ENCODE results near the gene NFKB2.
A peak's percentile ranks its signal among the peaks of the same experiment; 100 is the strongest.

The NFKB2 gene

DNA sequence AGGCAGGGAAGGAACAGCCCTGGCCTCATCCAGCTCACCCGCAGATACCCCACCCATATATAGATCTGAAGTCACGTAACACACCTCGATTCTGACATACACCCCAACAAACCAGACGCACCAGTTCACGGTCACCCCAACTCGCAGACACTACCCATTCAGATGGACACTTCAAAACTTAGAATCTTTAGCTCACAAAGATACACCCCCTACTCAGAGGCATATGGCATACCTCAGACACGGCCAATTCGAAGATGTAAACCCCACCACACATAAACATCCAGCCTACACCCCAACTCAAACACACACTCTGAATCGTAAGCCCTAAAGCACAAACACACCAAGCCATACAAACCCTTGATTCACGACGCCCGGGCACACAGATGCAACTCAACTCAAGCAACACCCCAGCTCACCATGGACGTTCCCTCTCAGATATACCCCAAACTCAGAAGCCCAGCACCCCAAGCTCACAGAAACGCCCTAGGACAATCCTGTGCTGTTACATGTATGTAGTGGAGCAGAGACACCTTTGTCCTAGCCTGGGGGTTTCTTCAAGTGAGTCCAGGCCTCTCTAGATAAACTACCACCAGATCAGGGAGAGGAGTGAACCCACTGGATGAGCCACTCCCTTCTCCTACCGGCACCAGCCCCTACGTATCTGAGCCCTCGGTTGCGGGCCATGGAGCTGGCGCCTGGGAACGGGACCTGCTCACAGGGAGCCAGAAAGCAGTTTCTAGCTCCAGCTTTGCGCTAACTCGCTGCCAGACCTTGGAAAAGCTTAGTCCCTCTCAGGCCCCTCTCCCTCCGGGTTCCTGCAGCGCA, 14.3 kb downstream of the NFKB2 start:
- peak in 1 of 2 experiments; percentile 51 for DNase-seq

DNA sequence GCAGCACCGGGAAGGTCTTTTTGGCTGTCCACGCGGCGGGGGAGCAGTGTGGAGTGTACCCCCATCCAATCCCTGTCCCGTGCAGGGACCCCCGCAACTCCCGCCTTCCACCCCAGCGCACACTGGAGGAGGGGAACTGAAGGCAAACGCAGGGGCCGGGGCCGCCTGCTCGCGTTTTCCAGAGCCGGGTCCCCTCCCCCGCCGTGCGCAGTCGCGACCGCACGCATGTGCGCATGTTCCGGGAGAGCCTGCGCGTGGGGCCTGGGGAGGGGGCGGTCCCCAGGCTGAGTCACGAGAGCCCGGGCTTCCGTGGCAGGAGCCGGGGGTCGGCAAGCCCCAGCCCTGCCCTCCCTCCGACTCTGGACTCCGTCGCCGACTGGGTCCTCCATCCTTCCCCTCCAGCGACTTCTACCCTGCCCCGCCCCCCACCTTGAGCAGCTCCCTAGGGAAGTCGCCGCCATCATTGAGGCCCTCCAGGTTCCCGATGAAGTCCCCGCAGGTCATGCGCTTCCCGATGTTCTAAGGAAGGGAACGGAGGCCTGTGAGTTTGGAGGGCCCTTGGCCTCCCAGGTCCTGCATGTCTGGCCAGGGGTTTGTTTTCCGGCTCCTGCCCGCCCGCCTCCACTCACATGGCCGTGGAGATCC, 15.0 kb downstream of the NFKB2 start:
- DNase-seq = peak; percentile 75 to 80

DNA sequence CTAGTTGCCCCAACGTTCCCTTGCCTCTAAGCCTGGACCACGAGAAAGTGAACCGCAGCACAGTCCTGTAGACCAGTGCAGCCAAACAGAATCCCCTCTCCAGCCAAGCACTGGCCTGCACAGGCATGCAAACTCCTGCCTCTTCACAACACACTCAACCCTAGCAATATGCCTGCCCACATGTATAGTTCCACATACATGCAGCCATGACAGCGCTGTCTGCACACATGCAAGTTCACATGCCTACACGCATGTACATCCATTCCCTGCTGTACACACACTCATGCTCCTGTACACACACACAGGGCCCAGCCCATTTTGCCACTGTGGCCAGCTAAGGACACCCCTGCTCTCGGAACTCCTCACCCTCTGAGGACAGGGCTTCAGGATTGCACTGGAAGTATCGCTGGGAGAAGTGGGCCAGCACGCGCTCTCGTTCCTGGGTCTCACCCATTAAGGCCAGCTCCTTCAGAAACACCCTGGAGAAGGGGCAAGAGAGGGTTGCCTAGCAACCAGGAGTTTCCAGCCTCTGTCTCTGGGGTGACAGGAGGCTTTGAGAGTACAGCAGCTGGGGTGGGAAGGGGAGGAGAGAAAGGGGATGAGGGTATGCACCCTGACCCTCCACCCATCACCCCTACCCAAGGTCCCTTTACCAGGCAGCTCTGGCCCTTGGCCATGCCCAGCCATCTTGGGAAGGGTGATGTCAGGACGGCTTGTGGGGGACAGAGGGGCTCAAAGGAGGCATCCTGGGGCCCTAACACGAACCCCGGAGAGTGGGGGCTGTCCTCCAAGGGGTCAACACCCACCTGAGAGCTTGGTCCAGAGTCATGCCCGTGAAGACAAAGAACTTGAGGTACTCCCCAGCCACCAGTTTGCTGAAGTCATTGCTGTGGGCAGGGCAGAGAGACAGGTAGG, 16.1 kb downstream of the NFKB2 start:
- no peak for DNase-seq

DNA sequence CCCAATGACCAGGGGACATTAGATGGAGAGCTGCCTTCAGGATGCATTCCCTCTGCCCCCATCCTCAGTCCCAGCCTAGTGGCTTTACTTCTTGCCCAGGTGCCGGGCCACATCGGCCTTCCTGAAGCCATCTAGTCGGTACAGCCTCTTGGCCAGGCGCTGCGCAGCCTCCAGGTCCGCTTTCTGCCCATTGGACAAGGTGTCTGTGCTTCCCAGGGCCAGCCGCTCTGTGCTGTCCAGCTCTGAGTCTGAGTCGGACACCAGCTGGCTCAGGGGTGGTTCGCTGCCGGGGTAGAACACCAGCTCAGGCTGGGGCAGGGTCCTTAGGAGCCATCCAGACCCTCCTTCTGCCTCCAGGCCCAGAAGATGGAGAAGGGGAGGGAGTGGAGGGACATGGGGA, 16.8 kb downstream of the NFKB2 start:
- DNase-seq = no peak

DNA sequence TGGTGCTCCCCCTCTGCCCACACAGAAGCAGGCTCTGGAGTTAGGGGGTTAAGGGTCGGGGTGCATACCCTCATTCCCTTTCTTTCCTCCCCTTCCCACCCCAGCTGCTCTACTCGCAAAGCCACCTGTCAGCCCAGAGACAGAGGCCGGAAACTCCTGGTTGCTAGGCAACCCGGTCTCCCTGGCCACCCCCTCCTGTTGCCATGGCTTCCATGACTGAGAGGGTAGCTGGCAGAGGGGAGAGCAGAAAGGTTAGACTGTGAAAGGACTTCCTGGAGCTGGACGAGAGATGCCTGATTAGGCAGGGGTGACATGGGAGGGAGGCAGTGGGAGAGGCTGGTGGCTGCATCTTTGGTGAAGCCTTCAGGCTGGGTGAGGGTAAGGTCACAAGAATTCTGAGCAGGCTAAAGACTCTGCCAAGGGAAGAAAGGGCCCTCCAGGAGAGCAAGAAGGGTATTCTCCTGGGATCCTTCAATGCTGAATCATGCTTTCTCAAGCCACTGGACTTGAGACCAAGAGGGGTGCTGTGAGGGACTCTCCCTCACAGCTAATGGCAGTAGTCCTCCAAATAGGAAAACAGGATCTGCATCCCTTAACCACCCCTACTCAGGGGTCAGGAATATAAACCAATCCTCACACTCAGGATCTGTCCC, 17.7 kb downstream of the NFKB2 start:
- DNase-seq = peak in 1 of 2 experiments; percentile 60

DNA sequence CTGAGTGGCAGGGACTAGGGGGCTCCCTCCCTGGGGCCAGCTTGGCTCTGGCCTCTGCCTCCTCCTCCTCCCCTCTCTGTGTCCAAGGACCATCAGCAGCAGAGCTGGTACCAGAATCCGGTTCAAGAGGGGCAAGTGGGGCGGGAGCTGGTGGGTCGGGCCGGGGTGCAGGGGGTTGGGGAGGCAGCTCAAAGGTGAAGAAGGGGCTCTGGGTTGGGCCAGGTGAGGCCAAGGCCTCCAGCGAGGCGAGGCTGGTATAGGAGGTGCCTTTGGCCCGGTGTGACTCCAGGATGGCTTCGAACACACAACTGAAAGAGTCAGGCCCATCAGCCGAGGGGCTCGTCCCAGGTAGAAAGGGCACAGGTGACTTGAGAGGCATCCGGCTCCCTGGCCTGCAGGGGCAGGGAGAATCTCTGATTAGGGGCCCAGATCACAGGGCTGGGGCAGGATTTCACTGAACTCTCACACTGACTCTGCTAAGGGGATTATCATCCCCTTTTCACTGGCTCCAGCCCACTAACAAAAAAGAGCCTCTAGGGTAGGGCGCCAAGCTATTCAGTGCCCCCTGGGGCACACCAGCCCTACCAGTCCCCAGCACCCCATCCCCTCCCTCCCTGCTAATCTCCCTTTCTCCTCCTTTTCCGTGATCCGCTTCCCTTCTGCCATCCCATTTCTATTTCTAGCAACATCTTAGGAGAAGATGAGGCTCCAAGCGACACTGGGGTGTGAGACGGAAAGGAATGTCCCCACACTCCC, 18.5 kb downstream of the NFKB2 start:
- no peak for DNase-seq

DNA sequence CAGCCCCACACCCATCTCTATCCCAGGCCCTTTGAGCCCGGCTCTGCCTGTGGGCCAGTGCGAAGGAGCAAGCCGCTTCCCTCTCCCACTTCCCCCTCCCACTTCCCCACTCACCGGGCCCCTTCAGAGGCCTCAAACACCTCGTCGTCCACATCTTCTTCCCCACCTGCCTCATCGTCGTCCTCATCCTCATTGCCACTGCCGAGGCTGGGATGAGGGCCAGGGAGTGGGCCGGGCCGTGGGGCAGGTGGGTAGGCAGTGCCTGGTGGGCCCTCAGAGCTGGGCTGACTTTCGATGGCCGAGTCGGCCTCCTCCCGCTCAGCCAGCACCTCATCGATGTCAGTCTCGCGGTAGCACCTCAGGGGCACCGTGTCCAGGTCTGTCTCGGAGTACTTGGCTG, 19.2 kb downstream of the NFKB2 start:
- DNase-seq = no peak

DNA sequence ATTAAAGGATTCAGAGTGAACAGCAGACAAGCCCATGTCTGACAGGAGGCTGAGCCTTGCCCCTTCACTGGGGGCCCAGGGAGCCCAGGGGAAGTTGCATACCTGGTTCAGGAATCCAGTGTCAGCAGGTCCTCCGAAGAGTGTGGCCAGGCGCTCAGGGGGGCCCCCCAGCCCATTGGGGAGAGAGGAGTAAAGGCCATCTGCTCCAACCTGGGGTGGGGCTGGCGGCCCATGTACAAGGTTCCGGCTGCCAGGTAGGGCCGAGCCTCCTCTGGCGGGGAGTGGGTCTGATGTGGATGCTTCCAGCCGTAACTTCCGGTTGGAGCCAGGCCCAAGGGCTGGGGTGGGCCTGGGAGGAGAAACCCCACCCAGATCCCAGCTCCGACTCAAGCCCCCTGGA, 20.8 kb downstream of the NFKB2 start:
- no peak for DNase-seq

DNA sequence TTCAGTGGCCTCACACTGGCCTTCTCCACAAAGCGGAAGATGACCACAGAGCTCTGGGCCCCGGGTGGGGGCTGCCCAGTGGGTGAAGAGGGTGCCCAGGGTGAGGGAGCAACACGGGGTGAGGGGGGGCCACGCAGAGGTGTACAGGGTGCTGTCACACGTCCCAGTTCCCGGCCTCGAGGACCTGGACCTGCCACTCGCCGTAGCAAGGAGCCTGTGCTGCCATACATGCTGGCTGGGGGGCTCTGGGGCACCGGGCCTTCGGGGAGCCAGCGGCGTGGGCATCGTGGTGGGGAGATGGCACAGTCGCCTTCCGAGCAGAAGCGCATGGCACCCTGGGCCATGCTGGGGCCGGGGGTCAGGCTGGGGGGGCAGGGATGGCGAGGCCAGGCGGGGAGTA, 21.2 kb downstream of the NFKB2 start:
- DNase-seq = no peak

DNA sequence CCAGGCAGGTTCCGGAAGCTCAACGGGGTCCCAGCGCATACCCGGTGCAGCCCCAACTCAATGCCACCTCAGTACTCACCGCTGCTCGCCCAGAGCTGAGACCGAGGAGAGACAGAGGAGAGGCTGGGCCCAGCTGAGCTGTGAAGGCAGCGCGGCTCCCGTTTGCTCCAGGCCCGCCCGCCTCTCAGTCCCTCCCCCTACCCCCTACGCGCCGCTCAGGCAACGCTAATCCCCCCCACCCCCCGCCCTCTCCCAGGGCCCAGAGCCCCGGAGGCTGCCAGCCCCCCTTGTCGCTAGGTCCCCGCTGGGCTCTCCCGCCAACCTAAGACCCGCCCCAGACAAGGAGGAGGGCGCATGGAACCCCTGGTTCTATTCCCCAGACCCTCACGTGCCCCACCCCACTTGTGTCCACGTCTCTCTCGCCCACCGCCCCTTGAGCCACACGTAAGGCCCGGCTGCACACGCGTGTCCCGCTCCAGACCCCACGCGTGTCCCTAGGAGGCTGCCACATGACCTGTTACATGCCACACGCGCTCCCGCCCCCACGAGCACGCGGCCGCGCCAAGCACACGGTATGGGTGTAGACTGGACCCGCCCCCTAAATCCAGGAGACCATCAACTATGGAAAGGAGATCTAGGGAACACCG, 23.2 kb downstream of the NFKB2 start, which contains the start of gene PSD:
PSD (minus strand) TSS at position 164 of the 647 bp plus-strand sequence. CDS start 1,747 bp downstream, outside the sequence.
- no peak for DNase-seq

DNA sequence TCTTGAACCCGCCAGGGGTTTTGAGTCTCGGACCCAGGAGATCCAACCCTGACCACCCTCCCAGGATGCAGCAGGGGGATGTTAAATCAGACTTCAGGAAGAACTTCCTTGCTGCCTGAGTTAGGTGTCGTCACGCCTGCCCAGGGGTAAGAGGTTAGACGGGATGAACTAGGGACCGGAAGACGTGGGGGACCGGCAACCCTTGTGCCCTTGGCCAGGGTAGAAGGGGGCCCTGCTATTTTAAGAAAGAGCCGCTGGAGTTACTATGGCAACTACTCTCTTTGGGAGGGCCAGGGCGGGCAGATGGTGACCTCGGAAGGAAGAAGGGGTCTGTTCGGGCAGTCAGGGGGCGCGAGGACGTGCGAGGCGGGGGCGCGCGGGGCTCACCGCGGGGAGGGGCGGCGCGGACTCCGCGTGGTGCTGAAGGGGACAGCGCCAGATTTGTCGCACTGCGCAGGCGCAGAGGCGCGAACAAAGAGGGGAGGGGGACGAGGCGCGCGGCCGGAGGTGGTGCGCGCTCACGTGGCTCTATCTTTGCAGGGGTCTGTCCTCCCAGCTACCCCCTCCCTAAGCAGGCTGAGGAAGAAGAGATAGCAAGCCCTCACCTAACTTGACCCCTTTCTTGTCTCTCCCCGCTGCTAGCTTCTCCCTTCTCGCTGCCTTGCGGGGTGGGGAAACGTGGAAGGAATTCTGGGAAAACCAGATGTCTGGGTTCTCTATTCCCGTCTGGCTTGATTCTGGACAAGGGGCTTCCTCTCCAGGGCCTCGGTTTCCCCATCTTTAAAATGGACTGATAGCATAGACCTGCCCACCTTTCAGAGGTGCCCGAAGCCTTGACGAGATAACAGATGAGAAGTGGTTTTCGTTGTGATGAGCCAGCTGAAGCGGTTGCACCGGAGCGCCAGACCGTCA, 24.0 kb downstream of the NFKB2 start:
- DNase-seq = peak; percentile 81 to 82

DNA sequence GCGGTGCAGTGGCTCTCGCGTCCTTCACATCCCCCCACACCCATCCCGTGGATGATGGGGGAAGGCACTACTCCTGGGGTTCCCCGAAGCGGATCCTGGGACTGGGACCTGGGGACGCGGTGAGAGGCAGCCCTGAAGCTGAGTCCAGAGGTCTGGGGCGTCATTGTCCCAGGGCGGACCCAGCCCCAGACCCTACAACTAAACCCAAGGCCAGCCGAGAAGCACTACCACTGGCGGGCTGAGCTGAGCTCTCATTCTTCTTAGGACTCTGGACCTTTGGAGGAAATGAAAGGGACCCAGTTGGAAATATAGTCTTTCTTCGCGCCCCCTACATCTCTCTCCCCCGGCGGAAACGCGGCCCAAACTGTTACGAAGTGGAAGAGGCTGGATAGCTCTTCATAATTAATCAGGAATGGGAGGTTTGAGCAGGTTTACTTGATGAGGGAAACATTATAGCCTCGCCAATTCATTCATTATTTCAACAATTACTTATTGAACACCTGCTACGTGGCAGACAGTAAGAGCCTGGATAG, 24.7 kb downstream of the NFKB2 start:
- DNase-seq = peak in 1 of 2 experiments; percentile 44

DNA sequence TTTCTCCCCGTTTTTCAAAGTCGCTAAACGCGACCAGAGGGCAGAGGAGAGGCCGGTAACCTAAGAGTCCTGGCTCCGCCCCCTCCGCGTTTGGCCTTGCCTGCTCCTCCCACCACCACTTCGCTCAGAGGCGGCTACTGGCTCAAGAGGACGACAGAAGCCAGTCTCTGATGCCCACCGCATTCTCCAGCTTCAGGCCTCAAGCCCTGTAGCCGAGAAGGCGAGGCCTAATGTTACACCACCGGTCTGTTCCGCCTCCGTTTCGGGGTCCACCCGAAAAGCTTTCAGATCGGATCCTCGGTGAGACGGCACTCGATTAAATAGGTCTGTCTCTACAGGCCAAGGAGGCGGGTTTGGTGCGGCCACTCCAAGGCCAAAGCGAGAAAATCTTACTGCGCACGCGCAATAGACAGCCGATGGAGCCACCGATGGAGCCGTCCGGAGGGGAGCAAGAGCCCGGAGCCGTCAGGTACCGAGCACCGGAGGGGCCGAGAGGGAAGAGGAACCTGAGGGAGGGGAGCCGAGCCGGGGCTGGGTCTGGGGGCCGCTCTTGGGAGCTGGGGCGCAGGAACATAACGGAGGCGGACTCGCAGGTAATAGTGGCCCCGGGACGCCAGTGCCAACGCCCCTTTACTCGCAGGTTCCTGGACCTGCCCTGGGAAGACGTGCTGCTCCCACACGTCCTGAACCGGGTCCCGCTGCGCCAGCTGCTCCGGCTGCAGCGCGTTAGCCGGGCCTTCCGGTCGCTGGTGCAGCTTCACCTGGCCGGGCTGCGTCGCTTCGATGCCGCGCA, 25.4 kb downstream of the NFKB2 start, which contains the start of gene FBXL15:
FBXL15 (plus strand) TSS at position 123 of the 793 bp plus-strand sequence; CDS start at position 417, 294 bp downstream.
- peak; percentile 98 to 99 for DNase-seq

DNA sequence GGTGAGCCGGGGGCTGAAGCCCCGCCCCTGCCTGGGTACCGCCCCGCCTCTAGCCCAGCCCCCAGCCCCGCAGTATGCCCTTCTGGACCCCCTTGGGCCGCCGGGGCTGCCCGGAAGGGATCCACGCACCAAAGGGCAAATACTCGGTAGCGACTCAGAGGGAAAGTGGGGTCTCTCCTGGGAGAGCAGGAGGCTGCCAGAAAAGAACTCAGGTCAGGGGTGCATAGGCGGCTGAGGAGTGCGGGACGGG, 25.9 kb downstream of the NFKB2 start:
- DNase-seq = no peak

DNA sequence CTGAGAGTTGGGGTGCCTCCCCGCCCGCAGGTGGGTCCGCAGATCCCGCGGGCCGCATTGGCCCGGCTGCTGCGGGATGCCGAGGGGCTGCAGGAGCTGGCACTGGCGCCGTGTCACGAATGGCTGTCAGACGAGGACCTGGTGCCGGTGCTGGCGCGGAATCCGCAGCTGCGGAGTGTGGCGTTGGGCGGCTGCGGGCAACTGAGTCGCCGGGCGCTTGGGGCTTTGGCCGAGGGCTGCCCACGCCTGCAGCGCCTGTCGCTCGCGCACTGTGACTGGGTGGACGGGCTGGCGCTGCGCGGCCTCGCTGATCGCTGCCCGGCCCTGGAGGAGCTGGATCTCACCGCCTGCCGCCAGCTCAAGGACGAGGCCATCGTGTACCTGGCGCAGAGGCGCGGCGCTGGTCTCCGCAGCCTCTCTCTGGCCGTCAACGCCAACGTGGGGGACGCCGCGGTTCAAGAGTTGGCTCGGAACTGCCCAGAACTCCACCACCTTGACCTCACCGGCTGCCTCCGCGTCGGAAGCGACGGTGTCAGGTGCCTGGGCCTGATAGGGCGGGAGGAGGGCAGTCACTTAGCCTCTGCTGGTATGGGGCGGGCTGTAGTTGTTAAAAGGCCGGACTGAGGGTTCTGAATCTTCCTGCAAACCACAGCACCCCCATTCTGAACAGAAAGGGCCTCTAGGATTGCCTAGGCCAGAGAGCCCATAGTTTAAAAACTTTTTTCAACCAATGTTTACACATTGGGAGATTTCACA, 26.4 kb downstream of the NFKB2 start:
- no peak for DNase-seq

DNA sequence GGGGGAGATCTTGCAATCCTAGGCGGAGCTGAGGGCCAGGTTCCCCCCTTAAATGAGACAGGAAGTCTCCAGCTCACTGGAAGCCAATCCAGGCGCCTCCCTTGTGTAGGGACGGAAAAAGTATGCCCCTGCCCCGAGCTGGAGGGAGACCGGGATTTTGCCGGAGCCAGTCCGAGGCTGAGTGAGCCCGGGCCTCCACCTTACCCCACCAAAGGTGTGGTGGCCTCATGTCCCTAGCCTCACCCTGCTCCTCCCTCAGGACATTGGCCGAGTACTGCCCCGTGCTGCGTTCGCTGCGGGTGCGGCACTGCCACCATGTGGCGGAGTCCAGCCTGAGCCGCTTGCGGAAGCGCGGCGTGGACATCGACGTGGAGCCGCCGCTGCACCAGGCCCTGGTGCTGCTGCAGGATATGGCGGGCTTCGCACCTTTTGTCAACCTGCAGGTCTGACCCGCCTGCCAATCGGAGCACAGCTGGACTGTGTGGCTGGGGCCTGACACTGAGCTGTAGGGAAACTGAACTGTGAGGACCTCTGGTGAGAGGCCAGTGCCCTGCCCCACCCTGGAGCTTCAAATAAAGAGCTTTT, 27.1 kb downstream of the NFKB2 start:
- peak; percentile 77 to 82 for DNase-seq

DNA sequence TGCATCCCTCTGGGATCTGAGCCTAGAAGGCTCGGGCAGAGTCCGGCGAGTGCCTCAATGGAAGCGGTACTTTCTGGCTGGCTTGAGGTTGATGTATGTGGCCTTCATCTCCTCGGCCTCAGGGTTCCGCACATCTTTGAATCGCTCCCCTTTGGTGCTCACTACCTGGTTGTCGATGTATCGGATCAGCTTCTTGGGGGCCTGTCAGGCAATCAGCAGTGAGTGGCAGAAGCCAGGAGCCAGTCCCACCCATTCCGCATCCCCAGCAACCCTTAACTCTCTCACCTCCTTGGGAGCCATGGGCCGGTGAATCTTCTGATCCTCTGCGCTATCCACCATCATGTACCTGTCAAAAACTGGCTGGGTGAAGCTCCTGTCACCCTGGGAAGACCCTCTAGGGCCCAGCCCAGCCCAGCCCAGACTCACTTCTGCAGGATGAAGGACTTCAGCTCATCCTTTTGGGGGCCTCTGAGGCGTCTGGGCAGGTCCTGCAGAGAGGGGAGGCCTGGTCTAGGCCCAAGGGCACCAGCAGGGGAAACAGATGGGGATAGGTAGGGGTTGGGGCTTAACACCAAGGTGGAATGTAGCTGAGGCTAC, 28.0 kb downstream of the NFKB2 start:
- DNase-seq = no peak

DNA sequence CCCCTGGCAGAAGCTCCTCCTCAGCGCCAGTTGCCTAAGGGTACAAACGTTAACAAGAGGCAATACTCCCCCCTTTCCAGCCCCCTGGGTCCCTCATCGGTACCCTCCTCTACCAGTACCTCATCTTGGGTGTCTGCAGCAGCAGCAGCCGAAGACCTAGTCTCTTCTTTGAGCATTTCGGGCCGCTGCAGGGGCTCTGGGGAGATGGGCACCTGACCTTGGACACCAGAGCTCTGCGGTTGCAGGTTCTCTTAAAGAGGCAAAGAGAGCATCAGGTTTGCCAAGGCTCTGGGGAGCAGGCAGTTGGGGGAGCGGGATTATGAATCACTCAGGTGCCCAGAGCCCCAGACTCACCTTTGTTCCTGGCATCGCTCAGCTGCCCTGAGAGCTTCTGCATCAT, 28.6 kb downstream of the NFKB2 start:
- DNase-seq = no peak

Measured in activated T-cell treated with anti-CD3 and anti-CD28 coated beads, Interleukin-2, amount 50 U/mL, for 48 hours (primary cell).